Measurements from ENCODE around the gene TGFB2.

TGFB2 gene

GRCh38 chr1:218336328-218336727 lies 8.8 kb upstream of the TGFB2 start:
- no peak for DNase-seq

DNA sequence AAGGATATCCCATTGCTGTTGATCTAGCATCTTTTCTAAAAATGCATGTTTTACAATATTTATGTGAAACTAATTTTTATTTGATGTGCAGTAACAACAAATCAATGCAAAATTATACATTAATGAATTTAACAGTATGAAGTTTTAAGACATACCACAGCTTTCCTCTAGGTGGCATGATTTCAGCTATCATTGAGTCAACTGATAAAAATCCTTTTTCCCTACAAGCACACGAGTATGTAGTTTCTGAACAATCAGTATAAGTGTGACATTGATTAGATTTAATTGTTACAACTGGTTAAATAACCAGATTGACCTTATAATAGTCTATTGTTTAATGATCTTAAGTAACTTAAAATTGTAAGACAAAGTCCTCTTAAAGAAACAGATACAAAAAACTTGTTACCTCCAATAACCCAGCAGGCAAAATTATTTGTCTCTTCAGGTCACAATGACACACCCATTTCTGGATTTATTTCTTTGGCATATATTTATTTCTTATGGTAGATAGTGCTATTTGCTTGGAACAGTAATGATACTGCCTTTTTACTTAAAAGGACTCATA lies 5.8 kb upstream of the TGFB2 start:
- DNase-seq: no peak

GRCh38 chr1:218341325-218341724 lies 3.8 kb upstream of the TGFB2 start:
- DNase-seq: no peak

GRCh38 chr1:218342091-218342490 lies 3.0 kb upstream of the TGFB2 start:
- no peak for DNase-seq

- peak; percentile 13 for DNase-seq
Measured at GRCh38 chr1:218345673-218346390, 696 bp downstream of the TGFB2 start.

- DNase-seq: no peak
Measured at GRCh38 chr1:218346391-218347204, 1.5 kb downstream of the TGFB2 start.

- DNase-seq: no peak
Measured at GRCh38 chr1:218347336-218347722, 2.2 kb downstream of the TGFB2 start.

GRCh38 chr1:218347723-218348627 lies 2.8 kb downstream of the TGFB2 start:
- no peak for DNase-seq

- DNase-seq: no peak
Measured at GRCh38 chr1:218348628-218349071, 3.5 kb downstream of the TGFB2 start.

GRCh38 chr1:218349348-218350034 lies 4.4 kb downstream of the TGFB2 start:
- no peak for DNase-seq

- DNase-seq: no peak
Measured at GRCh38 chr1:218350035-218350525, 4.9 kb downstream of the TGFB2 start.

DNA sequence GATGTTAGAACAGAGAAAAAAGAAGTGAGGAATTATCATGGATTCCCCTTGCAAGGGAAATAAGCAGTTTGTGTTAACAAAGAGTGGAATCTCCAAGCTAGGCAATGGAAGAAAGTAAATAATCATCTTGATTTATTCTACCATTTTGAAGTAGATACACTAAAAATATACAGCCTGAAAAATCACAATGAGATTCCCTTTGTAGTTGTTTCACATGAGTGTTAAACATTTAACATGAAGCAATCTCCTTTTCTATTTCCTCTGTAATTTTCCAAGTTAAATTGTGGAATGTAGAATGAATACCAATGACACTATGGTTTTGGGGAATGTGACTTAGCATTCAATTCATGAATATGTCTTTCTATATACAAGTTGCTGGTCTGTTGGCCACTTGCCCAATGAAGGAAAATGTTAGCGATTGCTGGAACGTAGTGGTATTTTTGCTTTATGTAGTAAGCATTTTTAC lies 5.7 kb downstream of the TGFB2 start:
- no peak for DNase-seq

- DNase-seq: peak; percentile 13
Measured at GRCh38 chr1:218351391-218352074, 6.4 kb downstream of the TGFB2 start.

- DNase-seq: no peak
Measured at GRCh38 chr1:218352075-218352438, 6.9 kb downstream of the TGFB2 start.

DNA sequence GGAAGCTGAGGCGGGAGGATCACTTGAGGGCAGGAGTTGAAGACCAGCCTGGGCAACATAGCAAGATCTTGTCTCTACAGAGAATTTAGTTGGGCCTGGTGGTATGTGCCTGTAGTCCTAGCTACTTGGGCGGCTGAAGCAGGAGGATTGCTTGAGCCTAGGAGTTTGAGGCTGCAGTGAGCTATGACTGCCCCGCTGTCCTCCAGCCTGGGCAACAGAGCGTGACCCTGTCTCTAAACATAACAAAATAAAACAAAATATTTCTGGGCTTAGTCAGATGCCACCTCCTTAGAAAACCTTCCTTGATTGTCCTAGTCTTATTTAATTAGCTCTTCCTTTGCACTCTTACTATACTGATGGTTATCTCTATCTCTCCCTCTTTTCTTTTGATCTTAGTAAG lies 8.5 kb downstream of the TGFB2 start:
- DNase-seq: no peak

DNA sequence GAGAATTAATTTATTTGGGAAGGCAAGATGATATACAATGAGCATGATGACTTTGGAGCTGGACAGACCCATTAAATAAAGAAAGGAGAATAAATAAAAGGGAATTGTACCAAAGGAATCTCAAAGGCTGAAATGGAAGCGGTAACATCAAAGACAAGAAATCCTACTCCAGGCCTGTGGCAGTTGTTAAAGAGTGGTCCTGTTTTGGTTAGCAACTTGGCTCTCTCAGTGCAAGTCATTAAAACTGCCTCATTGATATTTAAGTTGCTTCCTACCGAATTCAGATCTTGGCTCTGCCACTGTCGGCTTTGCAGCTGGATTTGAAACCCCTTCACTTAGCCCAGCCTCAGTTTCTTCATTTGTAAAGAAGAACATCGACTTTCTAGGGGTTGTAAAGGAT lies 10.1 kb downstream of the TGFB2 start:
- no peak for DNase-seq

GRCh38 chr1:218357211-218357892 lies 12.2 kb downstream of the TGFB2 start:
- DNase-seq: no peak

- DNase-seq: no peak
Measured at GRCh38 chr1:218357893-218358232, 12.7 kb downstream of the TGFB2 start.

GRCh38 chr1:218361298-218362065 lies 16.3 kb downstream of the TGFB2 start:
- DNase-seq: no peak

- no peak for DNase-seq
Measured at GRCh38 chr1:218362418-218363076, 17.4 kb downstream of the TGFB2 start.

All from stimulated activated CD4-positive, alpha-beta T cell treated with anti-CD3 and anti-CD28 coated beads, Interleukin-1b, Interleukin-23, amount 100 ng/mL, for 48 hours (primary cell).